Renal cortical epithelial cell (primary cell): ENCODE measurements around the gene PBX1. TPM values are rescaled to one million over a fixed set of nuclear protein-coding genes. Genes with fewer than 3 reads are reported as not detected.

Experiments used
- DNase-seq: peaks from one replicate; pipeline ENCODE4 v3.0.0-alpha.2; 2011; ENCODE audit warnings: low read depth
- total RNA-seq: library from RNA; depleted of rRNA; stranded (reverse); fragments of >200 nt; gene quantifications from 2 replicates; pipeline ENCODE4 v1.2.3, GENCODE V29; 2014

The PBX1 gene
- total RNA-seq, 1 donor from 2014 or later, result 20.5 TPM

DNA sequence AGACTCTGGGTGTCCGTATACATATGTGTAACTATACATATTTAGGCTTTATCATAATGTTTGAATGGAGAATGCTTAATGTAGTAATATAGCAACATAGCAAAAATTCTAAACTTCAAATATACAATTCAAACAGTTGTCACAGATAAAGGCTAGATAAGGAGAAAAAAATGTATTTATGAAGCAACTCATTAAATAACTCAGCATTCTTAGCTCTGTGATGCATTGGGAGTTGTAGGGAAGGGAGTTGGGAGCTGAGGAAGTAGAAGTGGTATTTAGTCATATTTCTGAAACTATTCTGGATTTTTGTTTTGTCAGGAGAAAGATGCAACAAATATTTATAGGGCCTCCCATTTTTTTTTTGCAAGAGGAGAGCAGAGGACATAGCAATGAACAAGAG, 197.8 kb downstream of the PBX1 start:
- no peak for DNase-seq

- DNase-seq, result no peak
These were observed 198.6 kb downstream of the PBX1 start for GRCh38 chr1:164757625-164758024.

GRCh38 chr1:164759144-164759920, 200.3 kb downstream of the PBX1 start:
- DNase-seq, result no peak

DNA sequence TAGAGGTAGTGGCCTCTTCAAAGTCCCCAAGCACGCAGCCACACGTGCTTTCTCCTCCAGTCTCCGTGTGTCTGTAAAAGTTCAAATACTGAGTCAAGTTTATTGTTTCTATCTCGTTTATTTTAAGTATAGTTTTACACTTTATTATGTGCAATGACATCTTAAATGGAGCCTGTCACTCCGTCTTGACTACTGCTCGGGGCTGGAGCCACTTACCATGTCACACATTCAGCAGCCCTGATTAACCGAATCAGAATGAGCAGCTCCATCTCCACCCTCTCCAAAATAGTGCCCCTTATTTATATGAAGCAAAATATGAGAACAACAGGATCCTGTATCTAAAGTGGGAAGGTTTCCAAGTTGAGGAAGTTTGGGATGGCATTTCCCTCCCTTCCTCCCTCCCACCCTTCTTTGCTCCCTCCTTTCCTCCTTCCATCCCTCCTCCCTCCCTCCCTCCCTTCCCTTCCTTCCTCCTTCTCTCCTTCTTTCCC, 201.0 kb downstream of the PBX1 start:
- no peak for DNase-seq

DNA sequence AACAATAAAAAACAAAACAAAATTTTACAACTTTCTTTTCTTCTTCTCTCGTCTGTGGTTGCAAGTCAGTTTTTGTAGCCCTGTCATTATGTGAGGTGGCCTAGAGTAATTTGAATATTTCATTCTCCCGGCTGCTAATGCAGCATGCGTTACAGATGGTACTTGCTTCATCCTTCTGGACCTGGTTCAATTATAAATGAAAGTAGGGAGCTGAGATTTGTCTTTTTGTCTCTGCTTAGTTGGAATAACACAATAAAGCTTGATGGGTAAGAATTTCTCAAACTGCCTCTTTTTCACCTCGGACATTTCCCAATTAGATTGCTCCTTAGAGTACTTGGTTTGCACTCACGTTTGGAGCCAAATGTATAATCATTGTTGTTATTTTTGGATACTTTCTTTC, 201.6 kb downstream of the PBX1 start:
- no peak for DNase-seq

DNA sequence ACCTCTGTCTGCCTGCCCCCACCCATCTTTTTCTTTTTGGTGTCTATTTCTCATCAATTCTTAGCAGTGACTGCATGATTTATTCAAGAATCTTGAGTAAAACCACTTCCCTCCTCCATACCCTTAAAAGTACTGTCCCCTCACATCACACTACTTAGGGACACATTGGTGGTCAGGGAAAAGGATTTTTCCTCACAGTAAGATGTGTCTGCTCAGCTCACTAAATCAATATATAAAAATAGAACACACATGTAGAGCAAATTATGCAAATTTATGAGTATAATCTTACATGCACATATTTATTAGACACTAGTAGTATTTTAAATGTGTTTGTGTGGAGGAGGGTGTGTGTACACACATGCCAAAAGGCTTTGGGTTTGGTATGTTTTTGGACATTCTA, 202.0 kb downstream of the PBX1 start:
- DNase-seq, result no peak

DNA sequence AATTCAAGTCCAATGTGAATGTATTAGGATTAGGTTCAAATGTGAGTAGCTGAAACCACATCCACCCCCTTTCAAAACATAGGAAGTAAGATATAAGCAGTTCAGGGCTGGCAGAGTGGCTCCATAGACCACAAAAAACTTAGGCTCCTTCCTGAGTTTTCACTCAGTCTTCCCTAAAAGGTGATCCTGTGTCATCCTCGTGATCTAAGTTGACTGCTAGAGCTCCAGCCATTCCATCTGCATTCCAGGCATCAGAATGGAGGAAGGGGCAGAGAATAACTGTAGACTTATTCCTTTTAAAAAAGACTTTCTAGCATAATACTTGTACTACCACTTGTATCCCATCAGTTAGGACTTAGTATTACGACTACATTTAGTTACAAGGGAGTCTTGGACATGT, 204.1 kb downstream of the PBX1 start:
- no peak for DNase-seq

DNA sequence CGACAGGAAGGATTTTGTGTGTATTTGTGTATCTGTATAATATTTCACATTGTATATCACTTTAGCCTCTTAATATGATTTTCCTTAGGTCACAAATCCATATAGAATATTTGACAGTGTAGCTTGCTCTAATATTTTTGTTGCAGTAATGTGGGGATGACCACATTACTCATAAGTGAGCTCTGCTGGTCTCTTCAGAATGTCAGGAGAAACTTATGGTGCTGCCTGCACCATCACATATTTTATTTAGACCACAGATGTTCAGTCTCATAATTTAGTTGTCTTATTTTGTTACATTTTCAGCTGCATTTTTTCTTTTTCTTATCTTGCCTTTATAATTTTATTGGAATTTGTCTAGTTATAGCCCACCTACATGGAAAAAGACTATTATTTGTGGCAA, 205.3 kb downstream of the PBX1 start:
- DNase-seq, result no peak

DNA sequence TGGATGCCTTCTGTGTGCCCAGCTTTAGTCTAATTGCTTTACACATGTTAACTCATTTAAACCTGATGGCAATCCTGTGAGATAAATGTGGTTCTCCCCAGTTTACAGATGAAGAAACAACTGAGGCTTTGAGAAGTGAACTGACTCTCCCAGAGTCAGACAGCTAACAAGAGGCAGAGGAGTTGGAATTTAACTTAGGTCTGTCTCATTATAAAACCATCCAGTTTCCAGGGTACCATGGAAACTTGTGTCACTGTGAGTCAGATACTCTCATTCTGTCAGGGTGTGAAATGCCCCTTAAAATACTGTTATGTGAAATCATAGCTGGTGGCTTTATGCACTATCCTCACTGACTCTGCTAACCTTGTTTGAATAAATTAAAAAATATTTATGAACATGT, 206.6 kb downstream of the PBX1 start:
- DNase-seq, result peak; percentile 94

GRCh38 chr1:164765992-164766720, 207.2 kb downstream of the PBX1 start:
- no peak for DNase-seq

DNA sequence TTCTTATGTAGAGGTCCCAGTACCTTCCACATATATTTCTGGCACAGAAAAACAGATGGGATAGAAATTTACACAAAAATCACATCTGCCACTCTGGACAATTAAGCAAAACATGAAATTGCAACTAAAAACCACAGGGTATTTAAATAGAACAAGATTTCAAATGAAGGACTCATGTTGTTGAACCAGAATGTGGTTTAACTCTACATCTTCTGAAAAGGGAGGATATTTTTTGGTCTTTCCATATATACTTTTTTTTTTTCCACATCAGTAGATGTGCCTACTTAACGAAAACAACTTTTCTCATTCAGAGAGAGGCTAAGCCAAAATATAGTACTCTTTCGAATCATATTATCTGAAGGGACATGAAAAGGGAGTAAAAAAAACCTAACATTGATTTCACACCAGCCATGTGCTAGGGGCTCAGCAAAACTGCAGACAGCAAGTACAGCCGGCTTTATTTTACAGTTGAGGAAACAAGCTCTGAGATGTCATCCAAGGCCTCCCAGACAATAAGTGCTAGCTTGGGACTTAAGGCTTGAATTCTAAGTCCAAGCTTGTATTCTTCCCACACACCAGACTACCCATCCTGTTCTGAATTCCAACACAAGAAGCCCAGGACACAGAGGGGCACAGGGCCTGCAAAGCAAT, 208.9 kb downstream of the PBX1 start:
- DNase-seq, result peak; percentile 46

DNA sequence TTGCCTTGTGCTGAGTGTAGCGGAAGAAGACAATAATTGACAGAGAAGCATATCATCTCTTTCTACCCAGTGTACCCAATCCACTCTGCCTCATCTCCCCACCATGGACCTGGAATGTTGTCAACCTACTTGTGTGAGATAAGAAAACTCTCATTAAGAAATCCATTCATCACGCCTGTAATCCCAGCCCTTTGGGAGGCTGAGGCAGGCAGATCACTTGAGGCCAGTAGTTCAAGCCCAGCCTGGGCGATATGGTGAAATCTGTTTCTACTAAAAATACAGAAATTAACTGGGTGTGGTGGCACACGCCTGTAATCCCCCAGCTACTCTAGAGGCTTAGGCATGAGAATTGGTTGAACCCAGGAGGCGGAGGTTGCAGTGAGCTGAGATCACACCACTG, 209.6 kb downstream of the PBX1 start:
- DNase-seq, result no peak

- no peak for DNase-seq
These were observed 210.6 kb downstream of the PBX1 start for GRCh38 chr1:164769486-164770130.

GRCh38 chr1:164770131-164770529, 211.1 kb downstream of the PBX1 start:
- DNase-seq, result no peak

- no peak for DNase-seq
These were observed 212.1 kb downstream of the PBX1 start for GRCh38 chr1:164771041-164771618.

DNA sequence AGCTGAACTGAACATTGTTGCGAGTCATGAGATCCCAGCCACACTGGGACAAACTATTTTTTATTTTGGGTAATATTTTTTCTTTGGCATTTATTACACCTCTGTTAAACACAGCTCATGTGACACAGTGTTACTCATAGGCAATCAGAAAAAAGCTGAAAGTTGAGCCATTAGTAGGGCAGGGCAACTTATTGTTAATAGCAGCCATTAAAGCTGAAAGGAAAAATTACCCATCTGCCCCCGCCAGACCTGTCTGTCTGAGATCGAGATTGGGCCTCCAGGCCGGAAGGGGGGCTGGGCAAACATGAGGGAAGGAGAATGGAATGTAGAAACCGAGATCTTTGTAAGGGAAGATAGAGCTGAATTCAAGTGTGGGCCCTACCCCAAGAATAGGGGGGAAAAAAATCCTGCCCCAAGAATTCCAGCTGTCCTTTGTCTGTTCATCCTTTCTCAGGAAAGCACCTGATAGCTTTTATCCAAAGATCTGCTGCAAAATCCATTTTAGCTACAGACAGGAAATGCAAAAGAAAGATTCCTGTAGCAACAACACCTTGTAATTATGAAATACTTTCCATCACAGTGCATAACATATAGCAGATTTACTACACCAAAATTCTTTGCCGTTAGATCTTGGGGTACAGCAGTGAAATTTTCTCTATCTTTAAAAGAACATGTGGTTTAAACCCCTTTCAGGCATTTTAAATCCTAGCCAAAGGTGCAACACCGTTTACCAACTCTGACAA, 212.8 kb downstream of the PBX1 start:
- peak; percentile 88 for DNase-seq

GRCh38 chr1:164772635-164773034, 213.7 kb downstream of the PBX1 start:
- DNase-seq, result peak; percentile 92

DNA sequence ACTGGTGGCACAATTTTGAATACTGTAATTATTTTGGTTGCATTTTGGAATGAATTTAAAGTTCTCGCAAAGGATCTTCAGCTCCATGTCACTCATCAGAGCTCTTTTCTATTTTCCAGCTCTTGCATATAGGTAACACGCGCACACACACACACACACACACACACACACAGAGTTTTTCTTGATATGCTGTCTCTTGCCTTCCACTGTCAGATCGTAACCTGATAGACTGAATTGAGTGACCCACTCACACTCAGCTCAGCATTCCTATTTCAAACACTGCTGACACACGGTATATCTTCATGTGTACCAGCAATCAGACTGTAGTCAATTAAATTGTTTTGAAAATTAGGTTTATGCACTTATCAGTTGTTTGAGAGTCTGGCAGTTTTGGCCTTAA, 214.1 kb downstream of the PBX1 start:
- no peak for DNase-seq

DNA sequence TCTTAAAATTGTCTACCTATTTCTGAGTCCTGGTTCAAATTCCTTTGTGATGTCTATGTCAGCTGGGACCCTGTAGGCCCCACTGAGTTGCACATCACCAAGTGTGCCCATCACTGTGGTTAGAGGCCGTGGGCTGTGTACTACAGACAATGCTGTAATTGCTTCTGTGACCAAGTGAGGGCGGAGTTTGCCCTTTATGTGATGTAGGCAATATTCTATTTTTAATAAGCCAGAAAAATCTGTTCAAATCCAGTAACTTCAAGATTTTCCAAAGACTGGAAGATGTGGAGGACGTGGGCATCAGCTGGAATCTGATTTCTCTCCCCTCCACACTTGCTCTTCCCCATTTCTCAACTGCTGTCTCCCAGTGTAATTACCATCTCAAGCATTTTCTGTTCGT, 215.4 kb downstream of the PBX1 start:
- DNase-seq, result no peak

DNA sequence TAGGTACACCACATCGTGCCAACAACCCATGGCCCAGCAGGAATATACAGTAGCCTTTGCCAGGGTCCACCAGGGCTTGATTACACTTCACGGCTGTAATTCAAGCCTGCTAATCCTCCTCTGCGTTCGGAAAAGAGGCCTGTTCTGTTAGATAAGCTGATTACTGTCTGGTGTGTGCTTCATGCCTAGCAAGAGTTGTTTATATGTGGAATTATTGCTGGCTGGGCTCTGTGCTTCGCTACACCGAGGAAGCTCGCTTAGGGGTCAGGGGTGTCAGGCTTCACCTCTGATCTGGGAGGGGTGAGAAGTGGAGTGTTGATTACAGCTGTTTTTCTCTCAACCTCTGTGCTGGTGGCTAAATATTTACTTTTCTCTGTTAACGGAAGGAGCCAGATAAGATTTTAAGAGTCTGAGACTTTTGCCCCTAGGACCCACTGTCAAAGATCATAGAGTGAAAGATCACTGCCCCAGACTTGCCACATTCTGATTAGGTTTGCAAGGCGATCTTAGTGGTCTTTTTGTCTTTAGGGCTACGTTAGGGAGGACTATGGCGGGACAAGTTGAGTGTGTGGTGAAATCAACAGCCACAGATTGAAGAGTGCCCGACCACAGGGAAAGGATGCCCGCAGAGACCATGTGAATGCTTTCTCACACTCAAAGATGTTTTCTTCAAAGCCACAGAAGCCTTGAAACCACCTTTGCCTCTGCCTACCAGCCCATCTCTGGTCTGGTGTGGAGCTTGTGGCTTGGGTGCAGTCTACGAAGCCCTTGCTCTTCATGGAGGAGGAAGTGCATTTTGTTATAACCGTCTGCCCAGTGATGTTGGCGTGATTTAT, 216.1 kb downstream of the PBX1 start:
- DNase-seq, result peak; percentile 49
